Osteoblast (primary cell): ENCODE results near the gene ATP2A3. TPM values are rescaled to one million over a fixed set of nuclear protein-coding genes. Genes with fewer than 3 reads are reported as not detected.

Experiments
- total RNA-seq: library from RNA; depleted of rRNA; stranded (reverse); fragments of >200 nt; gene quantifications from 2 replicates; pipeline ENCODE4 v1.2.3, GENCODE V29; 2012

Gene ATP2A3
- total RNA-seq, 1 donor, result 1.4 TPM

Other genes starting within 250 kb of the ATP2A3 start
- gene HASPIN, start 240.5 kb downstream of the ATP2A3 start, total RNA-seq, result 1.4 and 1.5 TPM in 2 replicates
- 10.5 and 12.4 TPM in 2 replicates for gene ITGAE, start 163.2 kb downstream of the ATP2A3 start, total RNA-seq
- gene NCBP3, start 118.2 kb downstream of the ATP2A3 start, total RNA-seq, result 21.4 and 24.2 TPM in 2 replicates
- gene CAMKK1, start 71.4 kb downstream of the ATP2A3 start, total RNA-seq, result 8.7 and 9.1 TPM in 2 replicates
- gene P2RX1, start 48.0 kb downstream of the ATP2A3 start, total RNA-seq, result under 0.01 TPM in 1 of 2 replicates, not detected in the other
- 46.9 and 52.8 TPM in 2 replicates for gene ZZEF1, start 178.6 kb upstream of the ATP2A3 start, total RNA-seq
- gene CYB5D2, start 178.8 kb upstream of the ATP2A3 start, total RNA-seq, result 38.3 and 46.3 TPM in 2 replicates